Lower leg skin (tissue), 4 donors: Measurements from ENCODE around the gene PRRG4. TPM values are rescaled to one million over a fixed set of nuclear protein-coding genes. Genes with fewer than 3 reads are reported as not detected.

Experiments
- DNase-seq, 2 donors: peaks; one replicate each; pipeline ENCODE4 v3.0.0-alpha.2; 2019; ENCODE audit warnings: low spot score in 2 of 2
- H3K4me3 ChIP-seq: fragments of 200-600 bp; sonication (generic); 2 replicates; pipeline ENCODE4 v1.5.1; 2017; ENCODE audit warnings: mild to moderate bottlenecking, low read depth; ENCODE audit not compliant: poor library complexity, severe bottlenecking
- CTCF ChIP-seq, 3 donors: fragments of 450-650 bp; IDR thresholded peaks; one replicate each; pipeline ENCODE4 v1.5.1; 2016; ENCODE audit warnings: antibody characterized with exemption in 3 of 3, mild to moderate bottlenecking in 3 of 3, moderate library complexity in 2 of 3
- POLR2A ChIP-seq, 2 donors: fragments of 450-650 bp; IDR thresholded peaks; one replicate each; pipeline ENCODE4 v1.6.1; 2016 to 2017; ENCODE audit warnings: antibody characterized with exemption in 2 of 2, mild to moderate bottlenecking in 1 of 2, moderate library complexity in 1 of 2
- WGBS, 2 donors: methylation state at CpG; one replicate each; pipeline ENCODE4 v1.1.5; 2018; 5-methylcytosine and 5-hydroxymethylcytosine counted together
- intact Hi-C: fragments of 100-400 bp; cut with DNase I; formaldehyde crosslinking; loops from one replicate; pipeline ENCODE4 v1.15.0; 2023; ENCODE audit warnings: low total_unique reads
- total RNA-seq, 4 donors: library from RNA; depleted of rRNA; stranded (reverse); fragments of >200 nt; gene quantifications; one replicate each; pipeline ENCODE4 v1.1.0, GENCODE V29; 2016

Gene PRRG4
- total RNA-seq, 4 donors from 2014 or later: 25.2 to 34.4 (median 31.6) TPM

DNA sequence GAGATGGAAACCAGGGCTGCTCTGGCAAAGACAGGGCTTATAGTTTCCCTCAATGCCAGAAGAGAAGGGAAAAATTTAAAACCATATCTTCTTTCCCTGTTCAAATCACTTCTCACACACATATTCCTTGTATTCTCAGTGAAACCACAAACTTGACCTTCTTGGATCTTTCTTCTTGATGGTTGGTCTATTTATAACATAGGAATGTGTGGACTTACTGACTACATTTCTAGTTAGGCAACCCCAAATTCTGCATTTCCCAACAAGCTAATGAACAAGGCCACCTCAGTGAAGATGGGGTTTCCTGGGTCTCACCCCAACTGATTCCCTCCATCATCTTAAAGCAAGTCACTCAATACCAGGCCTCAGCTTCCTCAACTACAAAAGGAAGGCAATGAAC, 59.1 kb downstream of the PRRG4 start:
- TF ChIP-seq POLR2A (IDR thresholded peaks at IDR 0.05): no peak
- no peak for TF ChIP-seq CTCF (IDR thresholded peaks at IDR 0.05)
- DNase-seq: no peak
- no peak overlapping the region for H3K4me3 ChIP-seq
- intact Hi-C loops: no loop called here

DNA sequence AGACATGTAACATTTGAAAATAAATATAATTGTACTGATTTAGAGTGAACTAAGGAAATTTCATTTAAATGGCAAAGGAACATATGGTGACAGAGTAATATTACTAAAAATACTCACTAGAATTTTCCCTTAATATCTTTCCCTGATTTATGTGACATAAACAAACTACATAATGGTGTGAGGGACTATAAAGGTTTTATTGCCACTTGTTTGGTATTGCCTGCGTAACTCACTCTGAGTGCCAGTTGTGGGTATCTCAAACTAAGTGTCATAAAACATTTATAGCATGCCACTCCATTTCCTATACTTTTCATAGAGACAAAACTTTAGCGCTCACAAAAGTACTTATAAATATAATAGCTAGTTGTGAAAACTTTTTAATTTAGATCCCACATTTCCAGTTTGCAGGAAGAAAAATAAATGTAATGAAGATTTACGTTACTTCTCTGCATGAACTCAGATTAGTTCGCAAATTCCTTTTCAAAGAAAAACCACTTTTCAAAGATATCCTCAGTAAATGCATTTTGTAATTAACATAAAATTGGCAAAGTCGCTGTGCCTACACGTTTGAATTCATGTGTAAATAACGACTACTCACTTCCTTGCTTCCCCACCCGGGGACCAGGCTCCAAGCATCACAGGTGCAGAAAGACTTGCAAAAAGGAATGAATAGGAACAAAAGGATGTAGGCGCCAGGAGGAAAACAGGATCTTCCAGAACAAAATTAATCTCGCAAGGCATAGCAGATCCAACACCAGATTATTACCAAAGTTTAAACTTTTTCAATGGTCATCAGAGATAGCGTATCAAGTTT, 61.3 kb downstream of the PRRG4 start:
- DNase-seq: peak in 1 of 2 donors; percentile 53
- no peak overlapping the region for H3K4me3 ChIP-seq
- 57 to 65% methylated on average over 11 of the region's 11 CpGs for WGBS, 2 donors
- TF ChIP-seq CTCF (IDR thresholded peaks at IDR 0.05) (no peak), POLR2A (IDR thresholded peaks at IDR 0.05) (no peak)
- intact Hi-C loops: no loop called here

DNA sequence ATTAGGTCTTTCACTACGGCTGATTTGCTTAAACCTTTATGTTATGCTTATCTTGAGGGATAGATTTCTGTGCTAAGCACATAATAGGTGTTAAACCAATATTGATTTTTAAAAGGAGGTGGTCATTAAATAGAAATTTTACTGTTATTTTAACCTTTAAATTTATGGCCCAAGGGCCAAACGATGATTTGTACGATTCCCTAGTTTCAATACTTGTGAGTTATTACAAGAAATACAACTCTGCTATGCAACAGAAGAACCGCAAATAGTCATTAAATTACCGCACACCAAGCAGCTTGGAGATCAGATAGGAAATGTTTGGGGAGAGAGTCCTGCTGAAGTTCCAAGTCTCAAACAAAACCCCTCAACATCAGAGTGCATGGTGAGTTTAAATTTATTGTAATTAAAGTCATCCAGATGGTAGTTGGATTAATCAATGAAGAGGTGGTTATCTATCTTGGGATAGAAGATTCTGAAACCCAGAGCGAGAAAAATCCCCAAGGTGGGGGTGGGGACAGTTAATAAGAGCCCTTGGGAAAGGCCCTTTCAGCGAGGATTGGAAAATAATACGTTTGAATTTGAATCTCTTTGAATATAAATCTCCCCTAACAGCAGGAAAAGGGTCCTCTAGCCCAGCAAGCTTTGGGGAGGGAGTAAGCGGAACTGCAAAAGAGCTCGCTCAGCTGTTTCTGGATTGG, 62.1 kb downstream of the PRRG4 start:
- DNase-seq: no peak
- intact Hi-C loops: no loop called here
- TF ChIP-seq POLR2A (IDR thresholded peaks at IDR 0.05) (no peak), CTCF (IDR thresholded peaks at IDR 0.05) (no peak)
- H3K4me3 ChIP-seq: peak overlapping the region; percentile 76
- whole genome bisulfite sequencing, 2 donors: 8 to 10% methylated on average over 10 of the region's 10 CpGs

DNA sequence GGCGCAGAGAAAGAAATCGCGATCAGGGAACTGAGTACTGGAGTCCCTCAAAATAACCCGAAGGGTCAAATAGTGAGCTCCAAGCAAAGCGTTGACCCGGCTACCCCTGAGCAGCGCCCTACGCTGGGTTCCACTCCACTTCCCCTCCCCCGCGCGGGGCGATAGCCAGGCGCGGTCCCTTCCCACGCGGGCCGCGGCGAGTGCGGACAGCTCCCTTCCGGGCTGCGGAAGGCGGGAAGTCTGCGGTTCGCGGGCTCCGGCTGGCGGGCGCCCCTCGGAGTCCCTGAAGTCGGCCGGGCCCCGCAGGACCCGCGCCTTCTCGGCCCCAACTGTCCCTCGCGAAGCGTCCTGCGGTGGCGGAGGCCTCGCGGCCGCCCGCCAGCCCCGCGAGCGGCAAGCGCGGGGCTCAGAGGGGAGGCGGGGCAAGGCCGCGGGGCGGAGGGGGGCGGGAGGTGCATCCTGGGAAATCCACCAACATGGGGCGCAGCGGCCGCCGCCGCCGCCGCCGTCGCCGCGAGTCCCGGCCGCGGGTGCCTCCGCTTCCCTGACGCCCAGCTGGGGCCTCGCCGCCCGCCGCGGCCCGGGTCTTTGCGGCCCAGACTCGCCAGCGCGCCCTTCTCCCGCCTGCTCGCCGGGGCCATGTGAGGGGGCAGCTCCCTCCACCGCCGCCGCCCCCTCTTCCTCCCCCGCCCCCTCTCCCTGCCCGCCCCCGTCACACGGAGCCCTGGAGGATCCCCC, 62.8 kb downstream of the PRRG4 start, which contains the start of gene QSER1:
Gene QSER1 (plus strand): TSS at position 457 of the 738 bp plus-strand sequence. CDS start 315 bp downstream, outside the sequence.
- no peak for TF ChIP-seq POLR2A (IDR thresholded peaks at IDR 0.05)
- no peak for TF ChIP-seq CTCF (IDR thresholded peaks at IDR 0.05)
- peak; percentile 27 to 92 for DNase-seq
- intact Hi-C loops: no loop called here
- 0% methylated on average over 13 to 32 of the region's 91 CpGs for WGBS, 2 donors
- peak within 1 kb of the TSS; percentile 86 for H3K4me3 ChIP-seq

DNA sequence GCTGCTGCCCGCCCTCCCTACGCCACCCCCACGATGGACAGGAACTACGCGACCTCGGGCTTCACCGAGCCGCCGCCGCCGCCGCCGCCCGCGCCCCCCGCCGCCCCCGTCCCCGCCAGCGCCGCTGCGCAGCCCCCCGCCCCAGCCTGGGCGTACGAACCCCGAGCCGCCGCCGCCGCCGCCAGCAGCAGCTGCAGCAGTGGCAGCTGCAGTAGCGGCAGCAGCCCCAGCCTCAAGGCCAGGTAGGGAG, 63.3 kb downstream of the PRRG4 start:
- no peak for TF ChIP-seq CTCF (IDR thresholded peaks at IDR 0.05)
- TF ChIP-seq POLR2A (IDR thresholded peaks at IDR 0.05): no peak
- WGBS, 2 donors: 0% methylated on average over 18 of the region's 32 CpGs; no CpG with 5 or more reads in 1 of the 2 donors
- peak in 1 of 2 donors; percentile 55 for DNase-seq
- H3K4me3 ChIP-seq: peak overlapping the region; percentile 86
- intact Hi-C loops: no loop called here
